Mesodermal cell (in vitro differentiated cells): ENCODE data around the gene ACBD4. TPM values are rescaled to one million over a fixed set of nuclear protein-coding genes. Genes with fewer than 3 reads are reported as not detected.

Experiments used
- H3K27ac ChIP-seq: 2 replicates; pipeline ENCODE4 v1.7.0; 2013; ENCODE audit warnings: mild to moderate bottlenecking, low read depth, low read length, moderate library complexity; ENCODE audit not compliant: severe bottlenecking
- H3K36me3 ChIP-seq: 2 replicates; pipeline ENCODE4 v1.7.1; 2013; ENCODE audit warnings: mild to moderate bottlenecking, low read length, moderate library complexity; ENCODE audit not compliant: control insufficient read depth, insufficient read depth
- H3K4me1 ChIP-seq: one replicate; pipeline ENCODE4 v1.7.1; 2013; ENCODE audit warnings: mild to moderate bottlenecking, low read length; ENCODE audit not compliant: insufficient read depth, control insufficient read depth, poor library complexity, severe bottlenecking
- H3K4me3 ChIP-seq: 2 replicates; pipeline ENCODE4 v1.7.0; 2013; ENCODE audit warnings: low read length, control low read depth, mild to moderate bottlenecking; ENCODE audit not compliant: insufficient read depth, poor library complexity, severe bottlenecking; ENCODE audit errors: extremely low read depth
- H3K9me3 ChIP-seq: 2 replicates; pipeline ENCODE4 v1.7.1; 2013; ENCODE audit warnings: mild to moderate bottlenecking, low read length, moderate library complexity; ENCODE audit not compliant: control insufficient read depth
- WGBS, 2 experiments: methylation state at CpG; one replicate each; pipeline ENCODE4 v1.1.5; 2013; ENCODE audit warnings: missing lambda C conversion rate in 2 of 2; ENCODE audit not compliant: insufficient coverage in 2 of 2; 5-methylcytosine and 5-hydroxymethylcytosine counted together
- polyA plus RNA-seq, 2 experiments: library from polyadenylated mRNA; stranded (reverse); fragments of 50-300 nt; gene quantifications; one replicate each; pipeline ENCODE4 v1.2.3, GENCODE V29; 2013

Gene ACBD4, protein sequence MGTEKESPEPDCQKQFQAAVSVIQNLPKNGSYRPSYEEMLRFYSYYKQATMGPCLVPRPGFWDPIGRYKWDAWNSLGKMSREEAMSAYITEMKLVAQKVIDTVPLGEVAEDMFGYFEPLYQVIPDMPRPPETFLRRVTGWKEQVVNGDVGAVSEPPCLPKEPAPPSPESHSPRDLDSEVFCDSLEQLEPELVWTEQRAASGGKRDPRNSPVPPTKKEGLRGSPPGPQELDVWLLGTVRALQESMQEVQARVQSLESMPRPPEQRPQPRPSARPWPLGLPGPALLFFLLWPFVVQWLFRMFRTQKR
- 4.9 TPM for polyA plus RNA-seq (2013, experiment 1 of 2)
- polyA plus RNA-seq (2013, experiment 2 of 2) = 3.6 TPM

DNA sequence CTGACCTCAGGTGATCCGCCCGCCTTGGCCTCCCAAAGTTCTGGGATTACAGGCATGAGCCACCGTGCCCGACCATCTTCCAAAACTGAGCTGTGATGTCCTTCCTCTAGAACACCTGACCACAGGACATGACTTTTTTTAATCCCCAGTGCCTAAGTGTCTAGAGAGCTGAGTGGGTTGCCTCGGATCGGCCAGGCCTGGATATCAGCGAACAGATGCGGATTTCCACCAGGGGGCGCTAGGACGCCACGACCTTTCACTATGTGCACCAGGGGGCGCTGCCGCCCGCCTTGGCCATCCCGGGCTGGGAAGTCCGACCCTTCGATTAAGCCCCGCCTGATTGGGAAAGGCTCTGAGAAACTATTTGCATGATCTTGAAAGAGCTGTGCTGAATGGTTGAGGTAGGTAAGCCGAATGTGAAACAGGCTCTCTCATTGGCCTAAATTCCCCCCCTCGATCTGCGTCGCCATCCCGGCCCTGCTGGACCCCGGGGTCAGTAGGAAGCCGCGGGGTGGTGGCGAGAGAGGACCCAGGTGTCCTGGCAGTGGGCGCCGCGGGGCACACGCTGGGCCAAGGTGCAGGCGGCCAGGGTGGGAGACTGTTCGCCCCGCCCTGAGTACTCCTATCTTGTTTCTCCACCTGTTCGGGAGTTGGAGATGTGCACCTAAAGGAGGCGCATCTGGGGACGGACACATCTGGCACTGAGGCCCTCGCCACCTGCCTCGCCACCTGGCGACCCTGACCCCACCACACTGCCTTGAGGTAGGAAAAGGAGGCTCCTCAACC, at the start of gene ACBD4:
TSS of gene ACBD4 (plus strand) at position 496 of the 786 bp plus-strand sequence. CDS start 458 bp downstream, outside the sequence.
- Histone ChIP-seq H3K36me3 (no peaks in the 10 kb centered on the region), H3K4me1 (peaks cover 9% of the 10 kb centered on the region), H3K27ac (no peak within 1 kb of the TSS), H3K9me3 (no peaks in the 10 kb centered on the region), H3K4me3 (peak within 1 kb of the TSS; percentile 28)
- 27 to 28% methylated on average over 33 to 38 of the region's 40 CpGs for WGBS, 2 experiments

DNA sequence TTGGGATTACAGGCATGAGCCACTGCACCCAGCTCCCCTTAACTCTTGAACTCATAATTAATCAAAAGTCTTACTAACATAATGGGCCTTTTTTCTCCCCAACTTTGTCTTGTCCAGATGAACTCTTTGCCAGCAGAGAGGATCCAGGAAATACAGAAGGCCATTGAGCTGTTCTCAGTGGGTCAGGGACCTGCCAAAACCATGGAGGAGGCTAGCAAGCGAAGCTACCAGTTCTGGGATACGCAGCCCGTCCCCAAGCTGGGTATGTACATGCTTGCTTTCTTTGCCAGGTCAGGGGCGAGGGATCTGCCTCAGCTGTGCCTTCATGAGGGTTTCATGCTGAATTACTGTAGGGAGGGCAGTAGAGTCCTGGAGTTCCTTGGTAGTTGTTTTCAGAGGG, 49.1 kb upstream of the ACBD4 start:
- Histone ChIP-seq H3K27ac (no peak overlapping the region), H3K9me3 (no peaks in the 10 kb centered on the region), H3K4me3 (no peak overlapping the region), H3K36me3 (peaks cover 93% of the 10 kb centered on the region), H3K4me1 (no peaks in the 10 kb centered on the region)
- WGBS, 2 experiments = 100% methylated on average over 1 to 4 of the region's 4 CpGs

DNA sequence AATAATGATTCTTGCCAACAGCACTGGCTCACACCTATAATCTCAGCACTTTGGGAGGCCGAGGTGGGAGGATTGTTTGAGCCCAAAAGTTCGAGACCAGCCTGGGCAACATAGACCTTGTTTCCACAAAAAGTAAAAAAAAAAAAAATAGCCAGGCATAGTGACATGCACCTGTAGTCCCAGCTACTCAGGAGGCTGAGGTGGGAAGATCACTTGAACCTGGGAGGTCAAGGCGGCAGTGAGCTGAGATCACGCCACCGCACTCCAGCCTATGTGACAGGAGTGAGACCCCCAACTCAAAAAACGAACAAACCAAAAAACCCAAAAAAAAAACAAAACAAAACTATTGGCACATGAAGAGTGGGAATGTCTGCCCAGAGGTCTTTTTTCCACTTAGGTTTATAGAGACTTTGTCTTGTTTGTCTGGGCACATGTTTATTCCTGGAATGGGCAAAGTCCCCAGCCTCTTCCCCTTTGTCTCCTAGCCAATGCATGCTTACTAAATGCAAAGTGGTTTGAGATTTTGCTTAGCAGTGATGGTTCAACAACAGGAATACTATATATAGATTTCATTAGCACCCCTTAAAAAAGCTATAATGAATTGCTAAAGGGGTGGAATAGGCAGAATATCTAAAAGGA, 48.5 kb upstream of the ACBD4 start:
- Histone ChIP-seq H3K4me1 (peaks cover under 1% of the 10 kb centered on the region), H3K4me3 (no peak overlapping the region), H3K9me3 (peaks cover 5% of the 10 kb centered on the region), H3K36me3 (peaks cover 93% of the 10 kb centered on the region), H3K27ac (no peak overlapping the region)
- 100% methylated on average over 2 of the region's 6 CpGs; no CpG with 5 or more reads in 1 of the 2 experiments for WGBS, 2 experiments

DNA sequence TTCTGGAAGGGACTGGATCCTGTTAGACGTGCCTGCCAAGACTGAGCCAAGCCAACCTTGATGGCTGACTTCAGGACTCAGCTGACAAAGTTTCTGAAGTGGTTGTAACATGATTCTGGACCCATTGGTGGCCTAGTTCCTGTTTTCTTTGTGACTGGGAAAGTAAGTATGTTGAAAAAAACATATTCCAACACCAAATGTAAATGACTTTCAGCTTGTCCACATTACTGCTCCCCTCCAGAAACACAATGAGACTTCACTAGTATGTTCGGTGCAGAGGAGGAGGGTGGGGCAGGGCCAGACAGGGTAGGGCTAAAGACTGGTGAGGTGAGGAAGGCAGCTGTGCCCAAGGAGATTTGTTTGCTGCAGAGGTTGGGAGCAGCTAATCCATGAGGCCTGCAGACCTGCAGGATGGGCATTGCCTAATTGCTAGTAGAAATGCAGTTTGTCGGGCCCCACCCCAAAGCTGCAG, 47.9 kb upstream of the ACBD4 start:
- Histone ChIP-seq H3K27ac (no peak overlapping the region), H3K4me1 (peaks cover 6% of the 10 kb centered on the region), H3K9me3 (peaks cover 7% of the 10 kb centered on the region), H3K36me3 (peaks cover 92% of the 10 kb centered on the region), H3K4me3 (no peak overlapping the region)
- WGBS, 2 experiments = 79 to 96% methylated on average over 2 to 3 of the region's 3 CpGs

DNA sequence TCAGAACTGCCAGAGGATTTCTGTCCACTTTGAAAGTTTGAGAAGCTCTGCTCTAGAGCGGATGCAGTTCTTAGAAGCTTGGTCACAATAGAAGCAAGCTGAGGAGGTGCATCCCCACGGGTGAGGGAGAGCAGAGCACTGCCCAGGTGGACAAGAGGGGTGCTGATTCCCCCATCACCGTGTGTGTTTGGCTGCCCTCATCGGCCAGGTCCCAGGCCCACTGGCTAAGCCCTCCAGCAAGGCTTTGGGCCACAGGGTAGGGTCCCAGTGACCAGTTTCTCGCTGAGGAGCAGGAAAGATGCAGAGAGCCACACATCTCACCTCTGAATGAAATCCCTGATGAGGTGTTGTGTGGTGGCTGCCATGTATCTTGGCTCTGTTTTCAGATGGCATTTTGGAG, 47.5 kb upstream of the ACBD4 start:
- Histone ChIP-seq H3K27ac (no peak overlapping the region), H3K36me3 (peaks cover 89% of the 10 kb centered on the region), H3K4me1 (peaks cover 9% of the 10 kb centered on the region), H3K4me3 (no peak overlapping the region), H3K9me3 (peaks cover 7% of the 10 kb centered on the region)
- WGBS, 2 experiments = 89 to 94% methylated on average over 4 to 5 of the region's 5 CpGs

DNA sequence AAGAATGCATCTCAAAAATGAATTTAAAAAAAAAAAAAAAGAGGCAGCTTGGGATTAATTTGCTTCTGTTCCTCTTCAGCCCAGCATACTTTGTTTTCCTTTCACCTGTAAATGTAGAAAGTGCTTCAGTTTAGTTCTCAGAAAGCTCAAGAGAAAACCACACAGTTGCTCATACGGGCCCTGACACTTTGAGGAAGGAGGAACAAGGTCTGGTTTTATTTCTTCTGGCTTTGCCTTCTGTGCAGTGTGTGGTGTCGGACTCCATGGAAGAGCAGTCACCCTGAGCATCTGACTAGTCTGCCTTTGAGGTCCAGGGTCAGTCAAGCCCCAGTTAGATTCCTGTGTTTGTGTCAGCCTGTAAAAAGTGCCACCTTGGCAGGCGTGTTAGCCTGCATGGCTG, 46.7 kb upstream of the ACBD4 start:
- H3K36me3 ChIP-seq = peaks cover 88% of the 10 kb centered on the region
- H3K4me3 ChIP-seq = no peak overlapping the region
- no peak overlapping the region for H3K27ac ChIP-seq
- peaks cover 16% of the 10 kb centered on the region for H3K4me1 ChIP-seq
- peaks cover 7% of the 10 kb centered on the region for H3K9me3 ChIP-seq
- WGBS, 2 experiments = 85 to 100% methylated on average over 2 of the region's 3 CpGs

DNA sequence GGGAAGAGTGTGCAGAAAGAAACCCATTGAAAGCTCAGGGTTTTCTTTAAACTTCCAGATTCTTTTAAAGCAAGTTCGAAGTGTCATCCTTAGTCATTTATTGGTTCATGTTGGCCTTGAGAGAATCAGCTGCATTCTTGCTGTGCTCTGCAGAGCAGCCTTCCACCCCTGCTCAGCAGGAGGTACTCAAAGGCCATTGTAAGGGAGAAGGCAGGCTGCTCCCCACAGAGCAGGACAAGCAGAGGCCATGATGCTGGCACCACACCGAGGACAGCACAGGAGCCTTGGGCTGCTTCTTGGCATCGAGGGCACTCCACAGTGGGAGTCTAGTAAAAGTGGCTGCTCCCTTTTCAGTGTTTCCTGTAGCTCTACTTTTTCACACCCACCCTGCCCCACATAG, 44.8 kb upstream of the ACBD4 start:
- H3K4me3 ChIP-seq = no peak overlapping the region
- H3K9me3 ChIP-seq = peaks cover 7% of the 10 kb centered on the region
- H3K27ac ChIP-seq = no peak overlapping the region
- 77 to 80% methylated on average over 3 of the region's 3 CpGs for WGBS, 2 experiments
- H3K4me1 ChIP-seq = peaks cover 20% of the 10 kb centered on the region
- peaks cover 89% of the 10 kb centered on the region for H3K36me3 ChIP-seq

DNA sequence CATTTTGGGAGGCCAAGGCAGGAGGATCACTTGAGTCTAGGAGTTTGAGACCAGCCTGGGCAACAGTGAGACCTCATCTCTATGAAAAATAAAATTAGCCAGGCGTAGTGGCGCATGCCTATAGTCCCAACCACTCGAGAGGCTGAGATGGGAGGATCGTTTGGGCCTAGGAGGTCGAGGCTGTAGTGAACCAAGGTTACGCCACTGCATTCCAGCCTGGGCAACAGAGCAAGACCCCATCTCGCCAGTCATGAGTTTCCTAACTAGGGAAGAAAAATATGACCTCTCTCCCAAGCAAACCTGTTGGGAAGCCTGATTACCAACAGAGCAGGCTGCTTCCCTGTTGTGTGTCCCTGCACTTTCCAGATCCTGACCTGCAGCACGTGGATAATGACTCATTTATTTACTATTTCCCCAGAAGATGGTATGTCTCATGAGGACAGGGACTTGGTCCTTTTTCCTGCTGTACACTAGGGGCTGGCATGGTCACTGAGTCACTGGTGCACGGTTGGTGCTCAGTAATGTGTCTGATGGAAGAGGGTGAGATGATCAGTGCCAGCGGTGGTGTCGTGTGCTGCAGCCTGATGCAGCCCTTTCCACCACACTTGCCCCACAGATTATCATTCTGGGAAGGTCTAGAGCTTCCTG, 43.6 kb upstream of the ACBD4 start:
- Histone ChIP-seq H3K9me3 (peaks cover 7% of the 10 kb centered on the region), H3K4me1 (peaks cover 20% of the 10 kb centered on the region), H3K36me3 (peaks cover 90% of the 10 kb centered on the region), H3K4me3 (no peak overlapping the region), H3K27ac (peak overlapping the region; percentile 49)
- WGBS, 2 experiments = 96 to 99% methylated on average over 7 to 9 of the region's 11 CpGs

DNA sequence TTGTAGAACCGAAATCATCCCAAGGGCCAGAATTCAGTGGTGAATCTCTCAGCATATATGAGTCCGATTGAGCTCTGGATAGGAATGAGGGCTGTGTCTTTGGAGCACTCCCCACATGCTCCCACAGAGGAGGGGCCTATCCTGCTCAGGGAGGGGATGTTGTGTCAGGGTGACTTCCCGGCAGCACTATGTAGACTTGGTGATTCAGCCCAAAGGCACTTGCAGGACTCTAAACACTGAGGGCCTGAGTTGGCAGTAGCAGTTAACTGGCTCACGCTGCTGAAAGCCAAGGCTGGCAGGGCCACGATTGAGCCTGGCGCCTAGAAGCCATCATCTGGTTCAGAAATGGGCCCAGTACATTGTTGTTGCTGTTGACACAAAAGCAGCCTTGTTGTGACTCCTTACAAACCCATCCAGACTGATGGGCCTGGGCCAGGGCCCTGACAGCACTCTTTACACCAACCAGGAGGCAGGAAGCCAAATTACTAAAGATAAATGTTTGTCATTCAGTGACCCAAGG, 42.5 kb upstream of the ACBD4 start:
- Histone ChIP-seq H3K9me3 (peaks cover 7% of the 10 kb centered on the region), H3K4me3 (no peak overlapping the region), H3K36me3 (peaks cover 90% of the 10 kb centered on the region), H3K4me1 (peaks cover 20% of the 10 kb centered on the region), H3K27ac (peak overlapping the region; percentile 96)
- WGBS, 2 experiments = 79 to 80% methylated on average over 5 to 6 of the region's 6 CpGs
